NB4 (cell line): ENCODE results near the gene WDR87.

Source experiments
- DNase-seq: peaks from one replicate; pipeline ENCODE4 v3.0.0; 2010; ENCODE audit warnings: low read depth
- H3K4me3 ChIP-seq: one replicate; pipeline ENCODE4 v1.5.1; 2011; ENCODE audit warnings: mild to moderate bottlenecking, low read depth, low read length, moderate library complexity
- CTCF ChIP-seq: IDR thresholded peaks from one replicate; pipeline ENCODE4 v1.5.1; 2012; ENCODE audit warnings: low read depth, low read length
- MAX ChIP-seq: IDR thresholded peaks from 2 replicates; pipeline ENCODE4 v1.6.1; 2011; ENCODE audit warnings: low read depth, low read length
- MYC ChIP-seq: IDR thresholded peaks from 2 replicates; pipeline ENCODE4 v1.6.1; 2011; ENCODE audit warnings: low read depth, low read length
- POLR2A ChIP-seq: IDR thresholded peaks from 2 replicates; pipeline ENCODE4 v1.6.1; 2011; ENCODE audit warnings: mild to moderate bottlenecking; ENCODE audit not compliant: insufficient read length; ENCODE audit errors: extremely low read depth

WDR87 gene

GRCh38 chr19:37942516-37942902 lies 36.1 kb upstream of the WDR87 start:
- no peak overlapping the region for H3K4me3 ChIP-seq
- TF ChIP-seq CTCF (no peak), POLR2A (no peak), MAX (no peak), MYC (no peak)
- no peak for DNase-seq

GRCh38 chr19:37941782-37942515 lies 35.6 kb upstream of the WDR87 start:
- no peak overlapping the region for H3K4me3 ChIP-seq

GRCh38 chr19:37938353-37938752 lies 32.0 kb upstream of the WDR87 start:
- no peak for TF ChIP-seq MAX
- no peak for TF ChIP-seq POLR2A
- no peak for TF ChIP-seq MYC
- TF ChIP-seq CTCF = no peak
- no peak for DNase-seq
- H3K4me3 ChIP-seq = no peak overlapping the region

More at GRCh38 chr19:37941782-37942515, 35.6 kb upstream of the WDR87 start:
- TF ChIP-seq CTCF = no peak
- no peak for TF ChIP-seq POLR2A
- TF ChIP-seq MYC = no peak
- TF ChIP-seq MAX = no peak
- DNase-seq = no peak

GRCh38 chr19:37936886-37937285 lies 30.5 kb upstream of the WDR87 start:
- no peak for DNase-seq
- H3K4me3 ChIP-seq = no peak overlapping the region
- TF ChIP-seq POLR2A (no peak), MAX (no peak), MYC (no peak), CTCF (no peak)

GRCh38 chr19:37936166-37936565 lies 29.8 kb upstream of the WDR87 start:
- no peak overlapping the region for H3K4me3 ChIP-seq
- TF ChIP-seq CTCF = no peak
- TF ChIP-seq MYC = no peak
- TF ChIP-seq POLR2A = no peak
- TF ChIP-seq MAX = no peak
- no peak for DNase-seq
